OCI-LY7 (cell line): ENCODE results near the gene NPAS4.

Experiments
- EZH2phosphoT487 ChIP-seq: fragments of 200-600 bp; sonication (generic); IDR thresholded peaks from 2 replicates; pipeline ENCODE4 v1.6.1; 2018; ENCODE audit warnings: low read depth, borderline replicate concordance, mild to moderate bottlenecking, mixed run types, antibody characterized with exemption, low read length, moderate library complexity, mixed read lengths
- TF ChIP-seq, protein P1 (sequence below): fragments of 200-600 bp; sonication (generic); conservative IDR thresholded peaks from 2 replicates; pipeline ENCODE4 v1.5.1; 2014; ENCODE audit warnings: mild to moderate bottlenecking, antibody characterized with exemption, low read length, moderate library complexity, mixed read lengths

DNA sequence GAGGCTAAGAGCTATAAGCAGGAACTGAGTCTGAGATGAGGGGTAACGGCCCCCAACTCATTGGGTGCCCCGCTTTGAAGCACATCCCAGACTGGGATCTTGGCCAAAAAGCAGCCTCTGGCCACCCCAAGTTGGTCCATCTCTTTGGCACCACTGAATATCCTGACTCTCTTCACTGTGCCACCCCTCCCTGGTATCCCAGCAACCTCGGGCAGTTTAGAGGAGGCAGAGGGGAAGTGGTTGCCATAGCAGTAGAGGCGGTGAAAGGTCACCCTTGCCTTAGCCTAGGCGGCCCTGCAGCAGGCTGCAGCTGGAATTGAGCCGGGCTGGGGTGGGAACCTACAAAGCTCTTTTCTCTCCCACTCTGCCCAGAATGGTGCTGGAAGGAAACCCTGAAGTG is 46.9 kb downstream of the NPAS4 start:
- TF ChIP-seq, protein P1, sequence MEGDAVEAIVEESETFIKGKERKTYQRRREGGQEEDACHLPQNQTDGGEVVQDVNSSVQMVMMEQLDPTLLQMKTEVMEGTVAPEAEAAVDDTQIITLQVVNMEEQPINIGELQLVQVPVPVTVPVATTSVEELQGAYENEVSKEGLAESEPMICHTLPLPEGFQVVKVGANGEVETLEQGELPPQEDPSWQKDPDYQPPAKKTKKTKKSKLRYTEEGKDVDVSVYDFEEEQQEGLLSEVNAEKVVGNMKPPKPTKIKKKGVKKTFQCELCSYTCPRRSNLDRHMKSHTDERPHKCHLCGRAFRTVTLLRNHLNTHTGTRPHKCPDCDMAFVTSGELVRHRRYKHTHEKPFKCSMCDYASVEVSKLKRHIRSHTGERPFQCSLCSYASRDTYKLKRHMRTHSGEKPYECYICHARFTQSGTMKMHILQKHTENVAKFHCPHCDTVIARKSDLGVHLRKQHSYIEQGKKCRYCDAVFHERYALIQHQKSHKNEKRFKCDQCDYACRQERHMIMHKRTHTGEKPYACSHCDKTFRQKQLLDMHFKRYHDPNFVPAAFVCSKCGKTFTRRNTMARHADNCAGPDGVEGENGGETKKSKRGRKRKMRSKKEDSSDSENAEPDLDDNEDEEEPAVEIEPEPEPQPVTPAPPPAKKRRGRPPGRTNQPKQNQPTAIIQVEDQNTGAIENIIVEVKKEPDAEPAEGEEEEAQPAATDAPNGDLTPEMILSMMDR = no peak
- no peak for TF ChIP-seq EZH2phosphoT487
